ENCODE measurements around the gene SOX21.

DNA sequence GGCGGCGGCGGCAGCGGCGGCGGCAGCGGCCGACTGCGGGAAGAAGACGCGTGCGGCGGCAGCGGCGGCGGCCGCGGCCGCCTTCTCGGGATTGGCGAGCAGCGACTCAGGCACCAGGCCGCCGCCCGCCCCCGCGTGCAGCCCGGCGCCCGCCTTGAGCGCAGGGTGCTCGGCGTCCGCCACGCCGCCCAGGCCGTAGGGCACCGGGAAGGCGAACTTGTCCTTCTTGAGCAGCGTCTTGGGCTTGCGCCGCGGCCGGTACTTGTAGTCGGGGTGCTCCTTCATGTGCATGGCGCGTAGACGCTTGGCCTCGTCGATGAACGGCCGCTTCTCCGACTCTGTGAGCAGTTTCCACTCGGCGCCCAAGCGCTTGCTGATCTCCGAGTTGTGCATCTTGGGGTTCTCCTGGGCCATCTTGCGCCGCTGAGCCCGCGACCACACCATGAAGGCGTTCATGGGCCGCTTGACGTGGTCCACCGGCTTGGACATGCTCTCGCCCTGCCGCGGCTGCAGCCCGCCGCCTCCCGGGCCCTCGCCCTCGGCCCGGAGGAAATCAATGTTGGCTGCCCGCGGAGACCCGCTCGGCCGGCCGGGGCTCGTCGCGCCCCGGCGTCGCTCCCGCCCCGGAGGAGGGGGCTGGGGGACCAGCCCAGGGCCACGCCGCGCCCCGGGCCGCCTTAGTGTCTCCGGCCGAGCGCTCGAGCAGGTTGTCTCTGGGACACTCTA is 621 bp downstream of the SOX21 start:
- TF ChIP-seq POLR2A (IDR thresholded peaks at IDR 0.05) (no peak), POLR2AphosphoS5 (IDR thresholded peaks at IDR 0.05) (no peak)
- TF ChIP-seq, protein P1, sequence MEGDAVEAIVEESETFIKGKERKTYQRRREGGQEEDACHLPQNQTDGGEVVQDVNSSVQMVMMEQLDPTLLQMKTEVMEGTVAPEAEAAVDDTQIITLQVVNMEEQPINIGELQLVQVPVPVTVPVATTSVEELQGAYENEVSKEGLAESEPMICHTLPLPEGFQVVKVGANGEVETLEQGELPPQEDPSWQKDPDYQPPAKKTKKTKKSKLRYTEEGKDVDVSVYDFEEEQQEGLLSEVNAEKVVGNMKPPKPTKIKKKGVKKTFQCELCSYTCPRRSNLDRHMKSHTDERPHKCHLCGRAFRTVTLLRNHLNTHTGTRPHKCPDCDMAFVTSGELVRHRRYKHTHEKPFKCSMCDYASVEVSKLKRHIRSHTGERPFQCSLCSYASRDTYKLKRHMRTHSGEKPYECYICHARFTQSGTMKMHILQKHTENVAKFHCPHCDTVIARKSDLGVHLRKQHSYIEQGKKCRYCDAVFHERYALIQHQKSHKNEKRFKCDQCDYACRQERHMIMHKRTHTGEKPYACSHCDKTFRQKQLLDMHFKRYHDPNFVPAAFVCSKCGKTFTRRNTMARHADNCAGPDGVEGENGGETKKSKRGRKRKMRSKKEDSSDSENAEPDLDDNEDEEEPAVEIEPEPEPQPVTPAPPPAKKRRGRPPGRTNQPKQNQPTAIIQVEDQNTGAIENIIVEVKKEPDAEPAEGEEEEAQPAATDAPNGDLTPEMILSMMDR (IDR thresholded peaks at IDR 0.05): no peak

All from breast epithelium (tissue), 3 donors.